ENCODE results near the gene LOC128125822.
"Not testable (repeated sequence)": the region's sequence is repeated elsewhere in the genome, so short reads cannot be mapped to it uniquely, and the experiment has no call there.

LOC128125822 gene

DNA sequence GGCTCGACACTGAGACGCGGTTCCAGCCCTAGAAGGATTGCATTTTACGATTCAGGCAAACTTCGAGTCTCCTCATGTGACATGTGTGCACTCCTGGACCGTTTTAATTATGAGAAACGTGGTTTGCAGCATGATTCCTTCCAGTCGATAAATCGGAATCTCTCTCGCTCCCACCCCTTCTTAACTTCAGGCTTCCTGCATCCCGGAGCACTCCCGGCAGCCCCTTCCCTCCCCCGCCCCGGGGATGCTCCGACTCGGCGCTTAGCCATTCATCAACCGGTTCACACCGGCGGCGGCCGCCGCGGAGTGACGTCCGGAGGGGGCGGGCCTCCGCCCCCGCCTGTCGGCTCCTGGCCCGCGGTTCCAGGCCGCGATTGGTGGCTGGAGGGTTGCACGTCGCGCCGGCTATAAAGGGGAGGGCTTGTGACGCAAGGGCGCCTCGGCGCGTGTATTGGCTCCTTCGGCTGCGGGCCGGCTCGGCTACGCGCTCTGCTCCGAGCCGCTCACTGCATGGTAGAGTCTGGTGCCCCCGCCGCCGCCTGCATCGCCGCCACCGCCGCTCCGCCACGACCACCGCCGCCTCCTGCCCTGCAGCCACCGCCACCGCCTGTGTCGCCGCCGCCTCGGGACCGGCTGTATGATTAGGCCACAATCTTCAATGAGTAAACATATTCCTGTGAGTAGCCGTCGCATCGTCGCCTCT, at the start of gene LOC128125822, which contains the start of gene PTP4A1:
Gene LOC128125822 (plus strand): TSS at position 437 of the 703 bp plus-strand sequence.
Gene PTP4A1 (plus strand): TSS at position 437 of the 703 bp plus-strand sequence. CDS start 4,401 bp downstream, outside the sequence.
- H3K27ac ChIP-seq (ENCODE audit: low read length): peak within 1 kb of the TSS; percentile 86
- no peaks in the 10 kb centered on the region for H3K9me3 ChIP-seq (ENCODE audit: control insufficient read depth, low read depth, low read length)
- no peaks in the 10 kb centered on the region for H3K27me3 ChIP-seq (ENCODE audit: control insufficient read depth, insufficient read depth, low read length)
- peaks cover 13% of the 10 kb centered on the region for H3K4me1 ChIP-seq (ENCODE audit: control insufficient read depth, low read depth, low read length)
- peak within 1 kb of the TSS; percentile 93 for H3K9ac ChIP-seq (ENCODE audit: low read length)
- H3K4me3 ChIP-seq (ENCODE audit: low read length): peak within 1 kb of the TSS; percentile 90
- H3K36me3 ChIP-seq (ENCODE audit: control insufficient read depth, low read depth, low read length): peaks cover 10% of the 10 kb centered on the region

DNA sequence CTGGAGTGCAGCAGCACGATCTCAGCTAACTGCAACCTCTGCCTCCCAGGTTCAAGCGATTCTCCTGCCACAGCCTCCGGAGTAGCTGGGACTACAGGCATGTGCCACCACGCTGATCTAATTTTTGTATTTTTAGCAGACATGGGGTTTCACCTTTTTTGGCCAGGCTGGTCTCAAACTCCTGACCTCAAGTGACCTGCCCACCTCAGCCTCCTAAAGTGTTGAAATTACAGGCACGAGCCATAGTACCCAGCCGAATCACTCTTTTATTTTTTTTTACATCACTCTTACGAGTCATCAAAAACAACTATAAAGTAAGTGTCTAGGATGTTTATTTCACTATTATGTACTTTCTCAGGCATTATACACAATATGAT, 49.4 kb upstream of the LOC128125822 start:
- not testable (repeated sequence) for H3K4me1 ChIP-seq (ENCODE audit: control insufficient read depth, low read depth, low read length)

DNA sequence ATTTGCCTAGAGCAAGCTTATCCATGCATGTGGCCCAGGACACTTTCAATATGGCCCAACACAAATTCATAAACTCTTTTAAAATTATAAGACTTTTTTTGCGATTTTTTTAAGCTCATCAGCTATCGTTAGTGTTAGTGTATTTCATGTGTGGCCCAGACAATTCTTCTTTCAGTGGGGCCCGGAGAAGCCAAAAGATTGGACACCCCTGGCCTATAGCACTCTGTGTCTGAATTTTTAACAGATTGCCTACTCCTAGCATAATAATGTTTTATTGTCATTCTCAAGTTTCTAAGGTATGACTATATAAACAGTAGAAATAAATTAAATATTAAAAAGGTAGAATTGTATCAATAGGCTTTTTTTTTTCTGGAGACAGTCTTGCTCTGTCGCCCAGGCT, 48.6 kb upstream of the LOC128125822 start:
- Histone ChIP-seq H3K9ac (ENCODE audit: low read length) (no peak overlapping the region), H3K27me3 (ENCODE audit: control insufficient read depth, insufficient read depth, low read length) (no peaks in the 10 kb centered on the region), H3K27ac (ENCODE audit: low read length) (no peak overlapping the region), H3K36me3 (ENCODE audit: control insufficient read depth, low read depth, low read length) (no peaks in the 10 kb centered on the region), H3K9me3 (ENCODE audit: control insufficient read depth, low read depth, low read length) (no peaks in the 10 kb centered on the region), H3K4me1 (ENCODE audit: control insufficient read depth, low read depth, low read length) (no peaks in the 10 kb centered on the region), H3K4me3 (ENCODE audit: low read length) (no peak overlapping the region)

More for the DNA sequence above, 49.4 kb upstream of the LOC128125822 start:
- H3K9me3 ChIP-seq (ENCODE audit: control insufficient read depth, low read depth, low read length); H3K36me3 ChIP-seq (ENCODE audit: control insufficient read depth, low read depth, low read length); H3K27ac ChIP-seq (ENCODE audit: low read length); H3K27me3 ChIP-seq (ENCODE audit: control insufficient read depth, insufficient read depth, low read length); H3K9ac ChIP-seq (ENCODE audit: low read length); H3K4me3 ChIP-seq (ENCODE audit: low read length): not testable (repeated sequence)

DNA sequence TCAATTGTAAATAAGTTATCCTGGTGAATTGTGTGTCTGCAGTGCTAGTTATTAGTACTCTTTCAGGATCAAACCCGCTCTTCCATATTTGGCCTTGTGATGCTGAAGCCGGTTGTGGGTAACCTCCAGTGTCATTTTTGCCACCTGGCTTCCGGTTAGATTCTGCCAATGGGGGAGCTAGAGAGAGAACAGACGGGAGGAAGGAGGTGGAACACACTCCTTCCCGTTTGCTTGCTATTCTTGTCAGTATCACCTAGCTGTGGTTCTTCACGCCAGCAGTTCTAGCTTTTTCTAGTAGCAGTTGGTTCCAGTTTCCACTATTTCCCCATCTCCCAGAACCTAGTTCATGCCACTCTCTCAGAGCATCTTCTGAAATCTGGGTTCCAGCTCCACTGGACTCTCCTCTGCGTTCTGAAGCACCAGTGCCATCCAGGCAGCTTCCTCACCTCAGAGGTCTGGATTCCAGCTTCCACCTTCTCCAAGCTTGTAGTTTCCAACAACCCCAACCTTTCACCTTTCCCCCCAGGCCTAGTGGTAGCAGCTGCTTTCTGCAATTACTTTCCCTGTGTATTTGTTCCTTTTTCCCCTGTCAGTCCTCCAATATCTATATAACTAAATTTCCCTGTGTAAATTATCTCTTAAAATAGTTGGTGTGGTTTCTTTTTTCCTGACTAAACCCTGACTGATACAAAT, 46.9 kb upstream of the LOC128125822 start:
- Histone ChIP-seq H3K27me3 (ENCODE audit: control insufficient read depth, insufficient read depth, low read length) (no peaks in the 10 kb centered on the region), H3K36me3 (ENCODE audit: control insufficient read depth, low read depth, low read length) (no peaks in the 10 kb centered on the region), H3K9ac (ENCODE audit: low read length) (no peak overlapping the region), H3K4me1 (ENCODE audit: control insufficient read depth, low read depth, low read length) (no peaks in the 10 kb centered on the region), H3K4me3 (ENCODE audit: low read length) (no peak overlapping the region), H3K9me3 (ENCODE audit: control insufficient read depth, low read depth, low read length) (no peaks in the 10 kb centered on the region), H3K27ac (ENCODE audit: low read length) (no peak overlapping the region)

DNA sequence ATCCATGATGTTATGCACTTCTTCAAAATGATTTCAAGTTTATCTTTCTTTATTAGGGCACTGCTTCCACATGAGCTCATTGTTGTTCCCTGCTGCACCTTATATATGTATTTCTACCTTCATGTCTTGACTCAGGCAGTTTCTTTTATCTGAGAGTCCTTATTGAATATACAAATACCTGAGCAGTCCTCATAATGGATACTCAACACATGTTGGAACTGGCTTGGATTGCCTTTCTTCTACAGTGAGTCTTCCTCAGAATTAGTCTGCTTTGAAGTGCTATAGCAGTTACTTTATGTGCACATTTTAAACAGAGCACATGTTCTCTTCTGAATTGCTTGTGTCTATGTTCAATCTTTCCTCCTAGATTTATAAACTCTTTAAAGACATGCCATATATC, 45.3 kb upstream of the LOC128125822 start:
- no peak overlapping the region for H3K4me3 ChIP-seq (ENCODE audit: low read length)
- H3K27ac ChIP-seq (ENCODE audit: low read length): no peak overlapping the region
- no peaks in the 10 kb centered on the region for H3K9me3 ChIP-seq (ENCODE audit: control insufficient read depth, low read depth, low read length)
- H3K36me3 ChIP-seq (ENCODE audit: control insufficient read depth, low read depth, low read length): no peaks in the 10 kb centered on the region
- H3K27me3 ChIP-seq (ENCODE audit: control insufficient read depth, insufficient read depth, low read length): no peaks in the 10 kb centered on the region
- H3K4me1 ChIP-seq (ENCODE audit: control insufficient read depth, low read depth, low read length): no peaks in the 10 kb centered on the region
- H3K9ac ChIP-seq (ENCODE audit: low read length): no peak overlapping the region

DNA sequence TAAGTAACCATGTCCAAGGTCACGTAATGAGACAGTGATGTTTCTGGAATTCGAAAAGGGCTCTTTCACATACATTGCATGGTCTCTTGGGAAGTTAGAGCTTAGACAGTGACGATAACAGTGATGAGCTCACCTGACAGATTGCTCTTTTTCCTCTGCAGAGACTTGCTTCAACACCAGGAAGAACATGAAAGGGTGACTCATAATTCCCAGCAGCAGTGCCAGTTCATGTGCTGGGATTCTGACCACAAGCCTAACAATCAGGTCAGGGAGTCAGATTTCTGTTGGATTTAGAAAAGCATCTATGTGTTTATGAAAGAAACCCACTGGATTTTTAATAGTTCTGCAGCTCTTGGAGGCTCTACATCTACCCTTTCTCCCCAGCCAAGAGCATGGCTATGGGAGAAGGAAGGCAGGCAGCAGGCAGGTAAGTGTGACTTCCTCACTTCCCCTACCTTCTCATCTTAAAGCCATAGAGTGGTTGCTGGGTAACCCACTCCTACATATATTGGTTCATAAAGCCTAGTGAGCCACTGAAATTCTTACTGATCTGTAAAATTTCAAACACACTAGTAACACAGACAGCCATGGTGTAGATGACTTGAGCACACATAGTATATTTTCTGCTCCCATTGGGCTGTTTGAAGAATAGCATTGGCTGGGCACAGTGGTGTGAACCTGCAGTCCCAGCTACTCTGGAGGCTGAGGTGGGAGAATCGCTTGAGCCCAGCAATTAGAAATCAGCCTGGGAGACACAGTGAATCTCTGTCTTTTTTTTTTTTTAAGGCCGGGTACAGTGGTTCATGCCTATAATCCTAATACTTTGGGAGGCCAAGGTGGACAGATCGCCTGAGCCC, 44.4 kb upstream of the LOC128125822 start:
- no peak overlapping the region for H3K4me3 ChIP-seq (ENCODE audit: low read length)
- no peak overlapping the region for H3K27ac ChIP-seq (ENCODE audit: low read length)
- H3K36me3 ChIP-seq (ENCODE audit: control insufficient read depth, low read depth, low read length): no peaks in the 10 kb centered on the region
- no peaks in the 10 kb centered on the region for H3K9me3 ChIP-seq (ENCODE audit: control insufficient read depth, low read depth, low read length)
- H3K4me1 ChIP-seq (ENCODE audit: control insufficient read depth, low read depth, low read length): no peaks in the 10 kb centered on the region
- H3K27me3 ChIP-seq (ENCODE audit: control insufficient read depth, insufficient read depth, low read length): no peaks in the 10 kb centered on the region
- no peak overlapping the region for H3K9ac ChIP-seq (ENCODE audit: low read length)

DNA sequence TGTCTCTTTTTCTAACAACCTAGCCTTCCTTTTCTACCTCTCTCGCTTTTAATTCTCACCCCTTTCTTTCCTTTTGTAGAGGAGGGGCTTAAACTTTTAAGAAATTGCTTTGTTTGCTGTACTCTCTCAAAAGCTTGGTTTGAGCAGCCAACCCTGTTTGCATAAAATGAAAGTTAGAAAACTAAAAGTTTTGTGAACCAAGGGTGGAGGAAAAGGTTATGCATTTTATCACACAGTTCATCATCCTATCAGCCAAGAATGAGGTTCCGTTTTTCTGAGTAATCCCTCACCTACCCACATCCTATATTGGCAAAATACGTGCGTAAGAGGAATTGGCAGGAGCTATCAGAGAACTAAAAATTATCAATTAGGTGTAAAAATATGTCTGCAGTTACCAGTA, 42.8 kb upstream of the LOC128125822 start:
- no peak overlapping the region for H3K9ac ChIP-seq (ENCODE audit: low read length)
- no peaks in the 10 kb centered on the region for H3K27me3 ChIP-seq (ENCODE audit: control insufficient read depth, insufficient read depth, low read length)
- no peak overlapping the region for H3K27ac ChIP-seq (ENCODE audit: low read length)

DNA sequence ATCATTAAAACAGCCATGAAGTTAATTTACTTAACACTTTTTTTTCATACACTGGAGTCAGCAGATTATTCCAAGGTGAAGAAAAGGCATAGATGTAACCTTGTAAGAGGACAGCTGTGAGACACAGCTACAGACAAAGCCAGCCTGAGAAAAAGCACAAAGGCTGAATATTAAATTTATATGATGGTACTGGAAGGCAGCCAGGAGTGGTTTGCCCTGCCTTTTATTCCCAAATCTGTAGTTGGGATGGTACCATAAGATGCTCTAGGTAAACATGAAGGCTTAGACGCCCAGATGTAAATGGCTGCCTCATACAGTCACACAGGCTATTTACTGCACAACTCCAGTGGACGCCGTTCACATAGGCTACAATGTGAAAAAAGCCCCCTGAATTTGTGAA, 42.1 kb upstream of the LOC128125822 start:
- no peaks in the 10 kb centered on the region for H3K9me3 ChIP-seq (ENCODE audit: control insufficient read depth, low read depth, low read length)
- no peaks in the 10 kb centered on the region for H3K36me3 ChIP-seq (ENCODE audit: control insufficient read depth, low read depth, low read length)
- H3K27ac ChIP-seq (ENCODE audit: low read length): no peak overlapping the region
- no peak overlapping the region for H3K9ac ChIP-seq (ENCODE audit: low read length)
- H3K27me3 ChIP-seq (ENCODE audit: control insufficient read depth, insufficient read depth, low read length): no peaks in the 10 kb centered on the region
- no peaks in the 10 kb centered on the region for H3K4me1 ChIP-seq (ENCODE audit: control insufficient read depth, low read depth, low read length)
- H3K4me3 ChIP-seq (ENCODE audit: low read length): no peak overlapping the region

More for the DNA sequence above, 42.8 kb upstream of the LOC128125822 start:
- no peak overlapping the region for H3K4me3 ChIP-seq (ENCODE audit: low read length)
- H3K4me1 ChIP-seq (ENCODE audit: control insufficient read depth, low read depth, low read length): no peaks in the 10 kb centered on the region
- no peaks in the 10 kb centered on the region for H3K9me3 ChIP-seq (ENCODE audit: control insufficient read depth, low read depth, low read length)
- H3K36me3 ChIP-seq (ENCODE audit: control insufficient read depth, low read depth, low read length): no peaks in the 10 kb centered on the region

DNA sequence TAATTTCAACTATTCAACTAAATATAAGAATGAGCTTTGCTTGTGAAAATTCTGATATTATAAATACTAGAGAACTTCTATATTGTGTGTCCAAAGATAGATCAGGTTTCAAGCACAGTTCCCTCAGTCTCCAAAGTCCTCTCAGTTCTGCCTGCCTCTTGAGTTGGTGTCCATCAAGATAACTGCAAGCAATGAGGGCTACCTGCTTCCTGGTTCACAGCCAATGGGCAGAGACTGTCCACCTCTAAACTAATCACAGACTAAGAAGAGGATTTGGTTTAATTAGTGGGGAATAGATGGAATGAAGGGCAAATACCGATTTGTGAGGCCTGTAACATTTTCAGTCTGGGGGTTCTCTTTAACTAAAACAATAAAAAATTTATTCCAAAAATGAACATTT, 41.3 kb upstream of the LOC128125822 start:
- Histone ChIP-seq H3K9ac (ENCODE audit: low read length) (no peak overlapping the region), H3K36me3 (ENCODE audit: control insufficient read depth, low read depth, low read length) (no peaks in the 10 kb centered on the region), H3K4me1 (ENCODE audit: control insufficient read depth, low read depth, low read length) (no peaks in the 10 kb centered on the region), H3K27me3 (ENCODE audit: control insufficient read depth, insufficient read depth, low read length) (no peaks in the 10 kb centered on the region), H3K4me3 (ENCODE audit: low read length) (no peak overlapping the region), H3K27ac (ENCODE audit: low read length) (no peak overlapping the region), H3K9me3 (ENCODE audit: control insufficient read depth, low read depth, low read length) (no peaks in the 10 kb centered on the region)

DNA sequence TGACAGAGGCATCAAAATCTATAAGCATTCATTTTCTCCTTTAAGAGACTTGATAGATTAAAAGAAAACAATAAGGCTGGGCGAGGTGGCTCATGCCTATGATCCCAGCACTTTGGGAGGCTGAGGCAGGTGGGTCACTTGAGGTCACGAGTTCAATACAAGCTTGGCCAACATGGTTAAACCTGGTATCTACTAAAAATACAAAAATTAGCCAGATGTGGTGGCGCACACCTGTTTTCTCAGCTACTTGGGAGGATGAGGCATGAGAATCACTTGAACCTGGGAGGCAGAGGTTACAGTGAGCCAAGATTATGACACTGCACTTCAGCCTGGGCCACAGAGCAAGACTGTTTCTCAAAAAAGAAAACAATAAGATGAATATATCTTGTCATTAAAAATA, 39.3 kb upstream of the LOC128125822 start:
- Histone ChIP-seq H3K4me1 (ENCODE audit: control insufficient read depth, low read depth, low read length) (no peaks in the 10 kb centered on the region), H3K27ac (ENCODE audit: low read length) (no peak overlapping the region), H3K36me3 (ENCODE audit: control insufficient read depth, low read depth, low read length) (no peaks in the 10 kb centered on the region), H3K9me3 (ENCODE audit: control insufficient read depth, low read depth, low read length) (no peaks in the 10 kb centered on the region), H3K27me3 (ENCODE audit: control insufficient read depth, insufficient read depth, low read length) (no peaks in the 10 kb centered on the region), H3K4me3 (ENCODE audit: low read length) (no peak overlapping the region), H3K9ac (ENCODE audit: low read length) (no peak overlapping the region)

DNA sequence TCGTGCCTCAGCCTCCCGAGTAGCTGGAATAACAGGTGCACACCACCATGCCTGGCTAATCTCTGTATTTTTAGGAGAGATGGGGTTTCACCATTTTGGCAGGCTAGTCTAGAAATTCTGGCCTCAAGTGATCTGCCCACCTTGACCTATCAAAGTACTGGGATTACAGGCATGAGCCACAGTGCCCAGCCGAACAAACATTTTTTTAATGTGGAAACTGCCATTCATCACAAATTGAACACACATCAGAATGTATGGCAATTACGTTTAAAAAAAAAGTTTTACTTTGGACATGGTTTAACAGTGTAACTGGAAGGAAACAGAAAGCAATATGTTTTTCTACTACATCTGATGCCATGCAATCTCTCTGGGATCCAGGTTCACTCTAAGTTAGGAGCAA, 38.3 kb upstream of the LOC128125822 start:
- no peak overlapping the region for H3K9ac ChIP-seq (ENCODE audit: low read length)
- no peaks in the 10 kb centered on the region for H3K9me3 ChIP-seq (ENCODE audit: control insufficient read depth, low read depth, low read length)
- no peak overlapping the region for H3K27ac ChIP-seq (ENCODE audit: low read length)

More for the DNA sequence above, 38.3 kb upstream of the LOC128125822 start:
- Histone ChIP-seq H3K36me3 (ENCODE audit: control insufficient read depth, low read depth, low read length) (no peaks in the 10 kb centered on the region), H3K4me3 (ENCODE audit: low read length) (no peak overlapping the region), H3K27me3 (ENCODE audit: control insufficient read depth, insufficient read depth, low read length) (no peaks in the 10 kb centered on the region), H3K4me1 (ENCODE audit: control insufficient read depth, low read depth, low read length) (no peaks in the 10 kb centered on the region)
